Neuron (in vitro differentiated cells): ENCODE data around the gene CCDC27.

Source experiments
- H2AFZ ChIP-seq: one replicate; pipeline ENCODE4 v1.6.1; 2013; ENCODE audit warnings: low read depth, mild to moderate bottlenecking, inconsistent platforms, low read length, moderate library complexity
- H3K27me3 ChIP-seq: one replicate; pipeline ENCODE4 v1.6.1; 2013; ENCODE audit warnings: low read length; ENCODE audit not compliant: insufficient read depth
- H3K36me3 ChIP-seq: one replicate; pipeline ENCODE4 v1.6.1; 2013; ENCODE audit warnings: low read length; ENCODE audit not compliant: insufficient read depth
- H3K4me1 ChIP-seq: one replicate; pipeline ENCODE4 v1.6.1; 2013; ENCODE audit warnings: low read length; ENCODE audit not compliant: insufficient read depth
- H3K4me3 ChIP-seq: 2 replicates; pipeline ENCODE4 v1.5.1; 2013; ENCODE audit warnings: mild to moderate bottlenecking, low read length, moderate library complexity
- H3K9me3 ChIP-seq: one replicate; pipeline ENCODE4 v1.6.1; 2013; ENCODE audit warnings: low read length

The CCDC27 gene

DNA sequence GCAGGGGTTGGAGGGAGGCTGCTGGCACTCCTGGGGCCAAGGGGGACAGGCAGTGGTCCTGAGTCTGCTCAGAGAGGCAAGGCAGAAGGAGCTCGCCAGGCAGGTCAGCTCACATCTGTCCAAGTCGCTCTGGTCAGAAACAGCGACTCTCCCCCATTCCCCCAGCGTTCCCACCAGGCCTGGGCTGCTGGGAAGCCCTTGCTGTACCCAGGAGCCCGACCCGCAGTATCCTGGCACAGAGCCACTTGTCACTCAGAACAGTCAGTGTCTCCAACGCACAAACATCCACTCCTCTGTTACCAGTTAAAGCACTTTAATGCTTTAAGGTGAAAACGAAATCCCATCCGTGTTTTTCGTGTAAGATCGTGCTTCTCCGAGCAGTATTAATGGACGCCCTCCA, 16.6 kb upstream of the CCDC27 start:
- Histone ChIP-seq H3K27me3 (no peaks in the 10 kb centered on the region), H3K4me1 (peaks cover 17% of the 10 kb centered on the region), H2AFZ (no peak overlapping the region), H3K4me3 (no peak overlapping the region), H3K9me3 (no peaks in the 10 kb centered on the region), H3K36me3 (peaks cover 46% of the 10 kb centered on the region)

DNA sequence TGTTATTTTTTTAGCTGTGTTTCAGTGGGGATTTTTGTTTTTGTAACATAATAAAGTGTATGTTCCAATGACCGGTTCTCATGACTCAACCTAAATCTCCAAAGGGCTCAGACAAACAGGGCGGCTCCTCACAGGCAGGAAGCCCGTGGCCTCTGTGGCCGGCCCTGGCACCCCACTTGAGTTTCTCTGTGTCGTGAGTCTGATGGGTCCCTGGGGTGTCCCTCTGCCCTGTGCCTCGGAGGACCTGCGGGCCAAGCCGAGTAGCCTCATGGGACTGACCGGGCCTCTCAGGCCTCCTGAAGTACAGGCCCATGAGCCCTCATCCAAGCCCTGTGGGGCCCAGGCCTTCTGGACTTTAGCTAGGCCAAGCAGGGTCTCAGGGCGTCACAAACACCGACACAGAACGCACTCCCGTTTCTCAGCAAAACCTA, 16.1 kb upstream of the CCDC27 start:
- no peaks in the 10 kb centered on the region for H3K9me3 ChIP-seq
- H3K4me1 ChIP-seq = peaks cover 12% of the 10 kb centered on the region
- H3K4me3 ChIP-seq = no peak overlapping the region
- H3K36me3 ChIP-seq = peaks cover 49% of the 10 kb centered on the region
- no peak overlapping the region for H2AFZ ChIP-seq
- no peaks in the 10 kb centered on the region for H3K27me3 ChIP-seq

DNA sequence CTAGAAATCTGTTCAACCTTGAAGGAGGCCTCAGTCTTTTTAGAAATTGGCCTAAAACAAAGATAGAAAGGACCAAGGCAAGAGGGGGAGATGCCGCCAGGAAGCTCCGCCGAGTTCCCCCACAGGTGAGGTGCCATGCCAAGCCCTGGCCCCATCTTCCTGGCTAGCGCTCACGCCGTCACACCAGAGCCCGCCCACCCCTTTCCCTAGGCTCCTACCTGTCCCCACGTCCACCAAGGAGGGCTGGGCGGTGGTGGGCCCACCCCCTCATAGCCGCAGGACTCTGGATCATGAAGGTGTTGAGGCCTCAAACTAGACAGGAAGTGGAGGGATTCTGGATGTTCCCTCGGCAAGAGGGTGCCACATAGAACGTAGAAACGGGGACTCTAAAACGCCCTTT, 15.5 kb upstream of the CCDC27 start:
- H3K36me3 ChIP-seq = peaks cover 52% of the 10 kb centered on the region
- no peak overlapping the region for H3K4me3 ChIP-seq
- no peaks in the 10 kb centered on the region for H3K9me3 ChIP-seq
- H3K4me1 ChIP-seq = peaks cover 7% of the 10 kb centered on the region
- no peak overlapping the region for H2AFZ ChIP-seq
- H3K27me3 ChIP-seq = no peaks in the 10 kb centered on the region

DNA sequence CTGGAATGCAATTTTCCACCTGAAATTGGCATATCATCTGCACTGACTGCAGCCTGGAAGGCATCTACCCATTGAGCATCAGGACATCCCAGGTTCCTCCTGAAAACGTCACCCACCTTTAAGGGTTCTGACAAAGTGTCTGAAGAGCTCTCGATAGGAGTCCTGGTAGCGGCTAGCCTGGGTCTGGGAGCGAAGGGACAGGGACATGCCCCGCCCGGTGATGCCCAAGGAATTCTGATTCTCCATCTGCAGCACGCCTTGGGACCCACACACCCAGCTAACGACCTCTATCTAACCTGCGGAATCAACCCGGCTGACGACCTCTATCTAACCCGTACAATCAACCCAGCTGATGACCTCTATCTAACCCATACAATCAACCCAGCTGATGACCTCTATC, 13.3 kb upstream of the CCDC27 start:
- Histone ChIP-seq H3K4me1 (no peaks in the 10 kb centered on the region), H3K4me3 (no peak overlapping the region), H2AFZ (no peak overlapping the region), H3K36me3 (peaks cover 70% of the 10 kb centered on the region), H3K27me3 (no peaks in the 10 kb centered on the region), H3K9me3 (no peaks in the 10 kb centered on the region)

DNA sequence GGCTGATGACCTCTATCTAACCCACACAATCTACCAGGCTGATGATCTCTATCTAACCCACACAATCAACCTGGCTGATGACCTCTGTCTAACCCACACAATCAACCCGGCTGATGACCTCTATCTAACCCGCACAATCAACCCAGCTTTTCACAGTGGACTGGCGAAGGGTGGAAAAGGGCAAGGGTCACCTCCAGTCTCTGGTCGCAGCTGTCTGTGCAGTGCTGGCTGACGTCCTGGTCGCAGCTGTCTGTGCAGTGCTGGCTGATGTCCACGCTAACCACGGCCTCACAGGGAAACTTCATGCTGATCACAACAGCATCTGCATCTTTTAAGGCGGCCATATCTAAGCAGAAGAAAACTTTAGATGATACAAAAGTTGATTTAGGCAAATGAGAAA, 12.2 kb upstream of the CCDC27 start:
- peaks cover 71% of the 10 kb centered on the region for H3K36me3 ChIP-seq
- H3K9me3 ChIP-seq = no peaks in the 10 kb centered on the region
- H3K4me1 ChIP-seq = no peaks in the 10 kb centered on the region

DNA sequence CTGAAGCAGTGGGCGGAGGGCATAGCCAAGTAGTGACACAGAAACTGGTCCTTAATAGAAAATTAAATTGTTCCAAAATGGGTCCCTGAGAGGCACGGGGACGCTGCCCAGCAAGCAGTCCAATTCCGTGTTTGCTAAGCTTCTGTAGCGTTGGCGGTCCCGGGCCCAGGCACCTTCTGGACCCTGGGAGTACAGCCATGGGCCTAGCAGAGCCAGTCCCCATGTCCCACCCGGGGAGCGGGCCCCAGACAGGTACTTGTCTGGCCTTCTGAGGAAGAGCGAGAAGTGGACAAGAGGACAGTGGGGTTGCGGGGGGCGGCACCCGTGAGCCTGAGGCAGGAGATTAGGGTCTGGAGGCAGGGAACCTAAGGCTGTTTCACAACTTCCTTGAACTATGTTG, 11.5 kb upstream of the CCDC27 start:
- H3K27me3 ChIP-seq = no peaks in the 10 kb centered on the region
- H3K9me3 ChIP-seq = no peaks in the 10 kb centered on the region

More for the DNA sequence above, 12.2 kb upstream of the CCDC27 start:
- Histone ChIP-seq H2AFZ (no peak overlapping the region), H3K27me3 (no peaks in the 10 kb centered on the region), H3K4me3 (no peak overlapping the region)

DNA sequence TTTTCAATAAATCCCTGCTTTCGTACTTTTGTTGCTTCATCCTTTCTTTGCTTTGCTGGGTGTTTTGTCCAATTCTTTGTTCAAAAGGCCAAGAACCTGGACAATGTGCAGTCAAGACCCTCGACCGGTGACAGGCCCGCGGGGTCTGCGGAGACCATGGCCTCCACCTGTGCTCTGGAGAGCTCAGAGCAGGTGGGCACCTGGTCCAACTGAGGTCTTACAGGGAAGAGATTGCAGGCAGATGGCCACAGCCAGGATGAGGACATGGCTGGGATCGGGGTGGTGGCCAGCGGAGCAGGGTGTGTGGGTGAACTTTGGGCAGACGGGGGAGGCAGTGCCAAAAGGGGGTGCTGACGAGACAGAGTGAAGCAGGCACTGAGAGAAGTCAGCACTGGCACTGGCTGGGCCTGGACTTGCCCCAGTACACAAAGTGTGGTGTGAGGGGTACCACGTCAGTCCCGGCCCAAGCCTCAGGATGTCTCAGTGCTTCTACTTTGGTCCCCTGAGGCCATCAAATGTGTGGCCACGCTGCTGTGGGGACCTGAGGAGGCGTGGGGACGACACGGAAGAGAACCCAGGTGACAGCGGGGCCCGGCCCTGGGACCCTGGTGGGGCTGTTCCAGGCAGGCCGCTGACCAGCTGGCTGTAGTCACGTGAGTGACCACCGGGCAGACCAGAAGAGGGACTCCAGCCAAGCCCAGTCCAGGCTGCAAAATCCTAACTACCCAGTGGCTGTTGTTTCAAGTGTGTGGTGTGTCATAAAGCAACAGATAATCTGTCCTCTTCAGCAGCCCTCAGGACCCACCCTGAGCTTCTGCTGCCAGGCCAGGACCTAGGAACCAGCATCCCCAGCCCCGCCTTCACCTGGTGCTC, 10.4 kb upstream of the CCDC27 start:
- Histone ChIP-seq H3K36me3 (peaks cover 60% of the 10 kb centered on the region), H3K9me3 (no peaks in the 10 kb centered on the region), H2AFZ (no peak overlapping the region), H3K4me1 (peaks cover 13% of the 10 kb centered on the region), H3K27me3 (no peaks in the 10 kb centered on the region), H3K4me3 (no peak overlapping the region)

More for the DNA sequence above, 11.5 kb upstream of the CCDC27 start:
- peaks cover 3% of the 10 kb centered on the region for H3K4me1 ChIP-seq
- H2AFZ ChIP-seq = no peak overlapping the region
- H3K36me3 ChIP-seq = peaks cover 70% of the 10 kb centered on the region
- H3K4me3 ChIP-seq = no peak overlapping the region

DNA sequence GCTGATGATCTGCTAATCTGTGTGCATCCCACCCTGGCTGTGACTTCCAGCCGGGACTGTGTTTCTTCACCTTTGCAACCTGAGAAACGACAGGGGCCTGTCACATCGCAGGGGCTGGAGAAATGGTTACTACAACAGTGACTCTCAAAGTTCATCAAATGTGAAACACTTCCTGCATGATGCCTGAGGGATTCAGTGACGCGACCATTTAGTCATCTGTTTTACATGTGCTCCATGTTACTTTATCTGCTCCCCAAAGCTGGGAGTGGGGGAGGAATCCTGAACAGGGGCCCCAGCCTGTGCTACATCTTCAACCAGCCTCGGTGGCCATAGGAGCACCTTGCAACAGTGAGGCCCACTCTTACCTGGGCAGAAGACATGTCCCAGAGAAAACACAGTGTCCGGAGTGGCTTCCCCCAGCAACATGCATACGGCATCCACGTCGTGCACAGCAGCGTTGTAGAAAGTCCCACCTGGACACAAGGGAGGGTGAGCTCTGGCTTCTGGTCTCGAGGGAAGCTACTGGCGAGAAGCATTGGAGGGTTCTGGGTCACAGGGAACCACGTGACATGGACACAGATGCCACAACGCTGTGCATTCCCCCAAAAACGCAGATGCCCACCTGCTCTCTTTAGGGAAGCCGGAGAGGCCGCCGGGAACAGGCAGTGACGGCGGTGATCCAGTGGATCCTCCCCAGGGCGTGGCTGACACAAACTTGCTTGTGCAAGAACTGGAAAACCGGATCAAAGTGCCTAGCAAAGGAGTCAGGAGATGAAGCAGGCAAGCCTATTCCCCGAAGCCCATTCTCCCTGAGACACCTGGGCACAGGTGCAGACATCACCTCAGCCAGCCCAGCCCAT, 9.6 kb upstream of the CCDC27 start:
- no peak overlapping the region for H3K4me3 ChIP-seq
- H3K36me3 ChIP-seq = peaks cover 55% of the 10 kb centered on the region
- H3K9me3 ChIP-seq = no peaks in the 10 kb centered on the region

DNA sequence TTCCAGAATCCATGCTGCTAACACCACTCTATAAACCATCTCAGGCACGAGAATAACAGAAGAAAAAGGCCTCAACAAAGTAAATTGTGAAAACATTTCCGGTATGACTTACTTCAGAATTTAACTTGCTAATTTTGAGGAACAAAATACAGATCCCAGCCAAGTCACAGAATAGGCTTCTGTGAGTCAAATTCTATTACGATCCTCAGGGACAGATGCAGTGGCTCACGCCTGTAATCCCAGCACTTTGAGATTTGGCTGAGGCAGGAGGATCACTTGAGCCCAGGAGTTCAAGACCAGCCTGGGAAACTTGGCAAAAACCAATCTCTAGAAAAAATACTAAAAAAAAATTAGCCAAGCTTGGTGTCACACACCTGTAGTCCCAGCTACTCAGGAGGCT, 8.8 kb upstream of the CCDC27 start:
- Histone ChIP-seq H3K4me1 (peaks cover 13% of the 10 kb centered on the region), H3K27me3 (no peaks in the 10 kb centered on the region), H3K36me3 (peaks cover 47% of the 10 kb centered on the region), H2AFZ (no peak overlapping the region), H3K9me3 (no peaks in the 10 kb centered on the region), H3K4me3 (no peak overlapping the region)

More for the DNA sequence above, 9.6 kb upstream of the CCDC27 start:
- Histone ChIP-seq H3K4me1 (peaks cover 13% of the 10 kb centered on the region), H3K27me3 (no peaks in the 10 kb centered on the region), H2AFZ (no peak overlapping the region)

DNA sequence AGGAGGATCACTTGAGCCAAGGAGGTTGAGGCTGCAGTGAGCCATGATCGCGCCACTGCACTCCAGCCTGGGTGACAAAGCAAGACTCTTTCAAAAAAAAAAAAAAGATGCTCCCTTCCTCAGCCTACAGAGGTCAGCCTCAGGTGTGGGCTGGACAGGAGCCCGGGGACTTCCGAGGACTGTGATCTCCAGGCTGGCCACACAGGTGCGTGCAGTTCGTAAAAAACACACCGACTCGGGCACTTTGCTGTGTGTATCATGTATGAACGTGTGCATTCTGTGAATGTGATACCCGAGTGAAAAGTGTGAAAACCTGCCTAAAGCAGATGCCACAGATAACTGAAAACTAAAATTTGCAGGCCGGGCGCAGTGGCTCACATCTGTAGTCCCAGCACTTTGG, 8.4 kb upstream of the CCDC27 start:
- peaks cover 43% of the 10 kb centered on the region for H3K36me3 ChIP-seq
- H3K4me3 ChIP-seq = no peak overlapping the region
- H2AFZ ChIP-seq = no peak overlapping the region
- H3K27me3 ChIP-seq = no peaks in the 10 kb centered on the region
- H3K4me1 ChIP-seq = peaks cover 13% of the 10 kb centered on the region
- H3K9me3 ChIP-seq = no peaks in the 10 kb centered on the region

DNA sequence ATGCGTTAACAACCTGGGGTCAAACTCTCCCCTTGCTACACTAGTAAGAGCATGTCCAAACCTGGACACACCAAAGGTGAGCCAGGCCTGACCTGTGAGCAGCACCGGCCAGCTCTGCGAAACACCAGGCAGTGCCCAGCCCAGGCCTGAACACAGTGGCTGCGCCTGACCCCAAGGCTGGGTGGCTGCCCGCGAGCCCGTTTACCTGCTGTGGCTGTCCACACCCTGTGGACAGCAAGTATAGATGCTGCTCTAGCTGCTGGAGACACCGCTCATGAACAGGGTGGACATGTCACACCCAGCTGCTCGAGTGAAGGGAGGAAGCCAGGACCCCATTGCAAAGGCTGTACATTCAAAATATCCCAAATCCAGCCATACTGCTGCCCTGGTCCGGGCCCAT, 7.6 kb upstream of the CCDC27 start:
- peaks cover 13% of the 10 kb centered on the region for H3K4me1 ChIP-seq
- peaks cover 37% of the 10 kb centered on the region for H3K36me3 ChIP-seq
- no peak overlapping the region for H2AFZ ChIP-seq
- H3K4me3 ChIP-seq = no peak overlapping the region
- H3K9me3 ChIP-seq = no peaks in the 10 kb centered on the region
- H3K27me3 ChIP-seq = no peaks in the 10 kb centered on the region

DNA sequence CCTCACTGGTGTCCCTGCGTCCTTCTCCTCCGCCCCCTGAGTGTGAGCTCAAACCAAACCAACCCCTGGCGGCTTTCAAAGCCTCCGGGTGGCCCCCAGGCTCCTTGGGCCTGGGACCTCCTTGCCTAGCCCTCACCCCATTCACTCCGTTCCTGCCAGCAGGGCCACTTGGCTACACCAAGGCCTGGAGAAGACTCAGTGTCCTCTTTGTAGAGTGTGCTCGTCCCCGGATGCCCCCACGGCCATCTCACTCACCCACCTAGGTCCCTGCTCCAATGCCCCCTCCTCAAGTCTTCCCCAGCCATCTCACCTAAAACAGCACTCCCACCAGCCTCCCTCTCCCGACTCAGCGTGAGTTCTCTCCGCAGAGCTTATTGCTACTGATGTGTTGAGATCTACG, 7.2 kb upstream of the CCDC27 start:
- H3K36me3 ChIP-seq = peaks cover 33% of the 10 kb centered on the region
- no peak overlapping the region for H3K4me3 ChIP-seq
- no peak overlapping the region for H2AFZ ChIP-seq
- no peaks in the 10 kb centered on the region for H3K9me3 ChIP-seq
- no peaks in the 10 kb centered on the region for H3K27me3 ChIP-seq
- H3K4me1 ChIP-seq = peaks cover 13% of the 10 kb centered on the region
